WTC11 (cell line): Measurements from ENCODE around the gene PVALEF. TPM values are rescaled to one million over a fixed set of nuclear protein-coding genes. Genes with fewer than 3 reads are reported as not detected.

Experiments used
- ATAC-seq: fragments of 200-7000 bp; cut with Tn5 transposase; 2 replicates; pipeline ENCODE4 v1.10.0; 2021; ENCODE audit warnings: mild to moderate bottlenecking, moderate library complexity
- CTCF ChIA-PET: fragments of 300-600 bp; sonication (Branson Sonifier 250); formaldehyde crosslinking; loops from one replicate; lab custom pipeline; 2021; ENCODE audit warnings: antibody characterized with exemption; lab: Charles Lee
- POLR2A ChIA-PET: fragments of 350-600 bp; sonication (Branson Sonifier 250); formaldehyde crosslinking; loops from one replicate; lab custom pipeline; 2021; ENCODE audit warnings: antibody characterized with exemption; lab: Charles Lee
- DNase-seq: peaks from one replicate; pipeline ENCODE4 v3.0.0; 2021; ENCODE audit warnings: low spot score
- H3K27ac Mint-ChIP-seq: 2 replicates; pipeline ENCODE4 v1.8.0; 2021; ENCODE audit warnings: mixed read lengths
- H3K27me3 Mint-ChIP-seq: 2 replicates; pipeline ENCODE4 v1.8.0; 2021; ENCODE audit warnings: low read depth, mild to moderate bottlenecking, moderate library complexity, mixed read lengths
- H3K36me3 Mint-ChIP-seq: 2 replicates; pipeline ENCODE4 v1.8.0; 2021; ENCODE audit warnings: mixed read lengths
- H3K4me1 Mint-ChIP-seq: 2 replicates; pipeline ENCODE4 v1.8.0; 2022; ENCODE audit warnings: mixed read lengths
- H3K4me3 Mint-ChIP-seq: 2 replicates; pipeline ENCODE4 v1.8.0; 2021; ENCODE audit warnings: mild to moderate bottlenecking, moderate library complexity, mixed read lengths
- H3K9me3 Mint-ChIP-seq: 2 replicates; pipeline ENCODE4 v1.8.0; 2021; ENCODE audit warnings: mixed read lengths
- CREB1 ChIP-seq: sonication (generic); formaldehyde crosslinking; IDR thresholded peaks from 2 replicates; pipeline ENCODE4 v1.8.0; 2023; ENCODE audit warnings: mild to moderate bottlenecking, missing genetic modification reagents
- ELF4 ChIP-seq: sonication (generic); formaldehyde crosslinking; IDR thresholded peaks from 2 replicates; pipeline ENCODE4 v1.8.1; 2022; ENCODE audit warnings: low read depth, mild to moderate bottlenecking, moderate library complexity, missing genetic modification reagents
- EMX1 ChIP-seq: fragments of 250-450 bp; sonication (Bioruptor Pico); IDR thresholded peaks from 2 replicates; pipeline ENCODE4 v1.8.0; 2021; ENCODE audit warnings: mild to moderate bottlenecking
- ETV6 ChIP-seq: sonication (generic); formaldehyde crosslinking; IDR thresholded peaks from 2 replicates; pipeline ENCODE4 v1.8.1; 2022; ENCODE audit warnings: mild to moderate bottlenecking, missing genetic modification reagents
- GABPB1 ChIP-seq: sonication (generic); formaldehyde crosslinking; IDR thresholded peaks from 2 replicates; pipeline ENCODE4 v1.8.1; 2023; ENCODE audit warnings: mild to moderate bottlenecking, missing genetic modification reagents
- GTF2I ChIP-seq: fragments of 250-450 bp; sonication (Bioruptor Pico); conservative IDR thresholded peaks from 2 replicates; pipeline ENCODE4 v1.4.0; 2021; ENCODE audit warnings: mild to moderate bottlenecking
- NFATC4 ChIP-seq: fragments of 250-450 bp; sonication (Bioruptor Pico); IDR thresholded peaks from 2 replicates; pipeline ENCODE4 v1.9.0; 2021; ENCODE audit warnings: mild to moderate bottlenecking
- NFE2L1 ChIP-seq: sonication (generic); formaldehyde crosslinking; IDR thresholded peaks from 2 replicates; pipeline ENCODE4 v1.8.1; 2023; ENCODE audit warnings: missing genetic modification reagents
- NFYB ChIP-seq: sonication (generic); formaldehyde crosslinking; conservative IDR thresholded peaks from 2 replicates; pipeline ENCODE4 v1.8.0; 2022; ENCODE audit warnings: low read depth, missing genetic modification reagents
- OVOL2 ChIP-seq: fragments of 250-450 bp; sonication (Bioruptor Pico); IDR thresholded peaks from 2 replicates; pipeline ENCODE4 v1.9.0; 2021; ENCODE audit warnings: mild to moderate bottlenecking, borderline replicate concordance
- RORB ChIP-seq: fragments of 250-450 bp; sonication (Bioruptor Pico); IDR thresholded peaks from 2 replicates; pipeline ENCODE4 v1.9.0; 2021; ENCODE audit warnings: mild to moderate bottlenecking
- SMAD4 ChIP-seq: sonication (generic); formaldehyde crosslinking; IDR thresholded peaks from 2 replicates; pipeline ENCODE4 v1.8.0; 2022; ENCODE audit warnings: mild to moderate bottlenecking, missing genetic modification reagents
- SOX15 ChIP-seq: fragments of 250-450 bp; sonication (Bioruptor Pico); IDR thresholded peaks from 2 replicates; pipeline ENCODE4 v1.9.0; 2021; ENCODE audit warnings: mild to moderate bottlenecking
- TEAD4 ChIP-seq: sonication (generic); formaldehyde crosslinking; IDR thresholded peaks from 2 replicates; pipeline ENCODE4 v1.8.0; 2022; ENCODE audit warnings: mild to moderate bottlenecking, missing genetic modification reagents
- ZNF416 ChIP-seq: fragments of 250-450 bp; sonication (Bioruptor Pico); IDR thresholded peaks from 2 replicates; pipeline ENCODE4 v1.9.0; 2021; ENCODE audit warnings: mild to moderate bottlenecking, inconsistent platforms
- ZNF671 ChIP-seq: fragments of 250-450 bp; sonication (Bioruptor Pico); IDR thresholded peaks from 2 replicates; pipeline ENCODE4 v1.8.0; 2021; ENCODE audit warnings: mild to moderate bottlenecking
- total RNA-seq: library from RNA; stranded (reverse); gene quantifications from 3 replicates; pipeline ENCODE4 v1.2.3, GENCODE V29; 2021
- TF ChIP-seq, protein P1 (sequence below): fragments of 200-600 bp; IDR thresholded peaks from 2 replicates; pipeline ENCODE4 v1.8.0; 2022; ENCODE audit warnings: antibody characterized with exemption
- TF ChIP-seq, protein P2 (sequence below): sonication (generic); formaldehyde crosslinking; IDR thresholded peaks from 2 replicates; pipeline ENCODE4 v1.8.1; 2023; ENCODE audit warnings: mild to moderate bottlenecking, missing genetic modification reagents
- TF ChIP-seq, protein P3 (sequence below): sonication (generic); formaldehyde crosslinking; conservative IDR thresholded peaks from 2 replicates; pipeline ENCODE4 v1.8.1; 2023; ENCODE audit warnings: mild to moderate bottlenecking, low read depth, missing genetic modification reagents, moderate library complexity
- TF ChIP-seq, protein P4 (sequence below): sonication (generic); formaldehyde crosslinking; IDR thresholded peaks from 2 replicates; pipeline ENCODE4 v1.8.1; 2022; ENCODE audit warnings: mild to moderate bottlenecking, moderate library complexity, missing genetic modification reagents
- TF ChIP-seq, protein P5 (sequence below): sonication (generic); formaldehyde crosslinking; IDR thresholded peaks from 2 replicates; pipeline ENCODE4 v1.8.0; 2022; ENCODE audit warnings: mild to moderate bottlenecking, missing genetic modification reagents
- TF ChIP-seq, protein P6 (sequence below): sonication (generic); formaldehyde crosslinking; IDR thresholded peaks from 2 replicates; pipeline ENCODE4 v1.8.0; 2022; ENCODE audit warnings: mild to moderate bottlenecking, missing genetic modification reagents

Gene PVALEF
- total RNA-seq, 1 experiment from 2014 or later: not detected

DNA sequence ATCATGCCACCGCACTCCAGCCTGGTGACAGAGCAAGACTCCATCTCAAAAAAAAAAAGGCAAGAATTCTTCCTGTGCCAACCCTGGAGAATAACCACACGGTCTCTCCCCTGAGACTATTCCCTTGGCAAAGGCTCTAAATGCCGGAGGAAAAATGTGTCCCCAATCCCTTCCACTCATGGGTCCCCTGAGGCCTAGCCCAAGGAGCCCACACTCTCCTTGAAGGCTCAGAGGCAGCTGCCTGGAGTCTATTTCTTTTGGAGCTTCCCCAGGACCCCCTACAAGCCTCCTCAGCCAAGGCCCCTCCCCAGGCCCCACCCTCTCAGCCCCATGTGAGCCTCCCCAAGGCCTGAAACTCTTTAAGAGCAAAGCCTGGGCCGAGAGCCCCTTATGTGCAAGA, 40.9 kb downstream of the PVALEF start (continued):
- no peak for TF ChIP-seq ETV6 (CRISPR knock-in tag)
- TF ChIP-seq ZNF416 (CRISPR knock-in tag): no peak
- TF ChIP-seq OVOL2 (CRISPR knock-in tag): no peak
- TF ChIP-seq, protein P1, sequence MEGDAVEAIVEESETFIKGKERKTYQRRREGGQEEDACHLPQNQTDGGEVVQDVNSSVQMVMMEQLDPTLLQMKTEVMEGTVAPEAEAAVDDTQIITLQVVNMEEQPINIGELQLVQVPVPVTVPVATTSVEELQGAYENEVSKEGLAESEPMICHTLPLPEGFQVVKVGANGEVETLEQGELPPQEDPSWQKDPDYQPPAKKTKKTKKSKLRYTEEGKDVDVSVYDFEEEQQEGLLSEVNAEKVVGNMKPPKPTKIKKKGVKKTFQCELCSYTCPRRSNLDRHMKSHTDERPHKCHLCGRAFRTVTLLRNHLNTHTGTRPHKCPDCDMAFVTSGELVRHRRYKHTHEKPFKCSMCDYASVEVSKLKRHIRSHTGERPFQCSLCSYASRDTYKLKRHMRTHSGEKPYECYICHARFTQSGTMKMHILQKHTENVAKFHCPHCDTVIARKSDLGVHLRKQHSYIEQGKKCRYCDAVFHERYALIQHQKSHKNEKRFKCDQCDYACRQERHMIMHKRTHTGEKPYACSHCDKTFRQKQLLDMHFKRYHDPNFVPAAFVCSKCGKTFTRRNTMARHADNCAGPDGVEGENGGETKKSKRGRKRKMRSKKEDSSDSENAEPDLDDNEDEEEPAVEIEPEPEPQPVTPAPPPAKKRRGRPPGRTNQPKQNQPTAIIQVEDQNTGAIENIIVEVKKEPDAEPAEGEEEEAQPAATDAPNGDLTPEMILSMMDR: no peak
- TF ChIP-seq, protein P2, sequence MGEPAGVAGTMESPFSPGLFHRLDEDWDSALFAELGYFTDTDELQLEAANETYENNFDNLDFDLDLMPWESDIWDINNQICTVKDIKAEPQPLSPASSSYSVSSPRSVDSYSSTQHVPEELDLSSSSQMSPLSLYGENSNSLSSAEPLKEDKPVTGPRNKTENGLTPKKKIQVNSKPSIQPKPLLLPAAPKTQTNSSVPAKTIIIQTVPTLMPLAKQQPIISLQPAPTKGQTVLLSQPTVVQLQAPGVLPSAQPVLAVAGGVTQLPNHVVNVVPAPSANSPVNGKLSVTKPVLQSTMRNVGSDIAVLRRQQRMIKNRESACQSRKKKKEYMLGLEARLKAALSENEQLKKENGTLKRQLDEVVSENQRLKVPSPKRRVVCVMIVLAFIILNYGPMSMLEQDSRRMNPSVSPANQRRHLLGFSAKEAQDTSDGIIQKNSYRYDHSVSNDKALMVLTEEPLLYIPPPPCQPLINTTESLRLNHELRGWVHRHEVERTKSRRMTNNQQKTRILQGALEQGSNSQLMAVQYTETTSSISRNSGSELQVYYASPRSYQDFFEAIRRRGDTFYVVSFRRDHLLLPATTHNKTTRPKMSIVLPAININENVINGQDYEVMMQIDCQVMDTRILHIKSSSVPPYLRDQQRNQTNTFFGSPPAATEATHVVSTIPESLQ (CRISPR knock-in tag): no peak
- no peak for TF ChIP-seq NFE2L1
- no peak for TF ChIP-seq TEAD4 (CRISPR knock-in tag)
- TF ChIP-seq, protein P3, sequence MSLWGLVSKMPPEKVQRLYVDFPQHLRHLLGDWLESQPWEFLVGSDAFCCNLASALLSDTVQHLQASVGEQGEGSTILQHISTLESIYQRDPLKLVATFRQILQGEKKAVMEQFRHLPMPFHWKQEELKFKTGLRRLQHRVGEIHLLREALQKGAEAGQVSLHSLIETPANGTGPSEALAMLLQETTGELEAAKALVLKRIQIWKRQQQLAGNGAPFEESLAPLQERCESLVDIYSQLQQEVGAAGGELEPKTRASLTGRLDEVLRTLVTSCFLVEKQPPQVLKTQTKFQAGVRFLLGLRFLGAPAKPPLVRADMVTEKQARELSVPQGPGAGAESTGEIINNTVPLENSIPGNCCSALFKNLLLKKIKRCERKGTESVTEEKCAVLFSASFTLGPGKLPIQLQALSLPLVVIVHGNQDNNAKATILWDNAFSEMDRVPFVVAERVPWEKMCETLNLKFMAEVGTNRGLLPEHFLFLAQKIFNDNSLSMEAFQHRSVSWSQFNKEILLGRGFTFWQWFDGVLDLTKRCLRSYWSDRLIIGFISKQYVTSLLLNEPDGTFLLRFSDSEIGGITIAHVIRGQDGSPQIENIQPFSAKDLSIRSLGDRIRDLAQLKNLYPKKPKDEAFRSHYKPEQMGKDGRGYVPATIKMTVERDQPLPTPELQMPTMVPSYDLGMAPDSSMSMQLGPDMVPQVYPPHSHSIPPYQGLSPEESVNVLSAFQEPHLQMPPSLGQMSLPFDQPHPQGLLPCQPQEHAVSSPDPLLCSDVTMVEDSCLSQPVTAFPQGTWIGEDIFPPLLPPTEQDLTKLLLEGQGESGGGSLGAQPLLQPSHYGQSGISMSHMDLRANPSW (CRISPR knock-in tag): no peak
- TF ChIP-seq, protein P4, sequence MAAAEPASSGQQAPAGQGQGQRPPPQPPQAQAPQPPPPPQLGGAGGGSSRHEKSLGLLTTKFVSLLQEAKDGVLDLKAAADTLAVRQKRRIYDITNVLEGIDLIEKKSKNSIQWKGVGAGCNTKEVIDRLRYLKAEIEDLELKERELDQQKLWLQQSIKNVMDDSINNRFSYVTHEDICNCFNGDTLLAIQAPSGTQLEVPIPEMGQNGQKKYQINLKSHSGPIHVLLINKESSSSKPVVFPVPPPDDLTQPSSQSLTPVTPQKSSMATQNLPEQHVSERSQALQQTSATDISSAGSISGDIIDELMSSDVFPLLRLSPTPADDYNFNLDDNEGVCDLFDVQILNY (CRISPR knock-in tag): no peak
- no peak for TF ChIP-seq ELF4

DNA sequence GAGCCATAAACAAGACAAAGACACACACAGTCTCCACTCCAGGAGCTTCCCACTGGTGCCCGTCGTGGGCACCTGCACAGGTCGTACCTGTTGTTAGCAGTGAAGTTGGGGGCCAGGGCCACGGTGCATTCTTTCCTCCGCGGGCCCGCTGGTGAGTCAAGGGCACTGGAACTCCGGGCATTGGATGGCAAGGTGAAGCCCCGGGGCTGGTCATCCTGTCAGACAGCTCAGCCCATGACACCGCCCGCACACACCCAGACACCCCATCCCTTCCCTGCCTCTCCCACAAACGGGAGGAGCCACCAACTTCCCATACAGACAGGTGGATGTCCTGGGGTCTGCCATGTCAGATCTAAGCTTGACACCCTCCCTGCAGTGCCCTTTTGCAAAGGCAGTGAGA, 41.4 kb downstream of the PVALEF start:
- H3K36me3 Mint-ChIP-seq: no peaks in the 10 kb centered on the region; the same call in 1 of the 2 replicates
- CTCF ChIA-PET: no interaction called here
- DNase-seq: no peak
- POLR2A ChIA-PET: no interaction called here
- no peaks in the 10 kb centered on the region for H3K4me1 Mint-ChIP-seq
- no peak for ATAC-seq
- no peak overlapping the region for H3K27ac Mint-ChIP-seq
- H3K9me3 Mint-ChIP-seq: no peaks in the 10 kb centered on the region
- no peaks in the 10 kb centered on the region for H3K27me3 Mint-ChIP-seq
- TF ChIP-seq GABPB1 (CRISPR knock-in tag): no peak
- no peak for TF ChIP-seq RORB
- TF ChIP-seq, protein P5, sequence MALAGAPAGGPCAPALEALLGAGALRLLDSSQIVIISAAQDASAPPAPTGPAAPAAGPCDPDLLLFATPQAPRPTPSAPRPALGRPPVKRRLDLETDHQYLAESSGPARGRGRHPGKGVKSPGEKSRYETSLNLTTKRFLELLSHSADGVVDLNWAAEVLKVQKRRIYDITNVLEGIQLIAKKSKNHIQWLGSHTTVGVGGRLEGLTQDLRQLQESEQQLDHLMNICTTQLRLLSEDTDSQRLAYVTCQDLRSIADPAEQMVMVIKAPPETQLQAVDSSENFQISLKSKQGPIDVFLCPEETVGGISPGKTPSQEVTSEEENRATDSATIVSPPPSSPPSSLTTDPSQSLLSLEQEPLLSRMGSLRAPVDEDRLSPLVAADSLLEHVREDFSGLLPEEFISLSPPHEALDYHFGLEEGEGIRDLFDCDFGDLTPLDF (CRISPR knock-in tag): no peak
- TF ChIP-seq EMX1 (CRISPR knock-in tag): no peak
- TF ChIP-seq NFYB (CRISPR knock-in tag): no peak
- no peak for TF ChIP-seq NFATC4 (CRISPR knock-in tag)
- TF ChIP-seq CREB1: no peak
- TF ChIP-seq, protein P6, sequence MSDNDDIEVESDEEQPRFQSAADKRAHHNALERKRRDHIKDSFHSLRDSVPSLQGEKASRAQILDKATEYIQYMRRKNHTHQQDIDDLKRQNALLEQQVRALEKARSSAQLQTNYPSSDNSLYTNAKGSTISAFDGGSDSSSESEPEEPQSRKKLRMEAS: no peak
- TF ChIP-seq ZNF671 (CRISPR knock-in tag): no peak
- no peak for TF ChIP-seq SOX15 (CRISPR knock-in tag)
- TF ChIP-seq SMAD4 (CRISPR knock-in tag): no peak
- no peak for TF ChIP-seq GTF2I (CRISPR knock-in tag)
- H3K4me3 Mint-ChIP-seq: no peak overlapping the region
